Pancreas (tissue), 10 donors: ENCODE results near the gene THRSP. TPM values are rescaled to one million over a fixed set of nuclear protein-coding genes. Genes with fewer than 3 reads are reported as not detected.
"Not testable (repeated sequence)": the region's sequence is repeated elsewhere in the genome, so short reads cannot be mapped to it uniquely, and the experiment has no call there.

Source experiments
- ATAC-seq, 4 donors: fragments of 200-7000 bp; cut with Tn5 transposase; one replicate each; pipeline versions ENCODE4 v1.8.0 to v1.9.1; 2020; ENCODE audit warnings: mild to moderate bottlenecking in 4 of 4, moderate library complexity in 4 of 4
- DNase-seq, 6 donors: peaks; one replicate each; pipeline ENCODE4 v3.0.0-alpha.2; 2020
- FAIRE-seq: peaks from 2 replicates; lab custom pipeline; 2012; peaks lifted over from hg19 to GRCh38; lab: Jason Lieb, UNC
- H3K27ac ChIP-seq, 4 donors: fragments of 200-600 bp; sonication (generic); 1 replicate in 3 of 4; 2 replicates in 1 of 4; pipeline versions ENCODE4 v1.5.0 to v1.8.0; 2020
- H3K27me3 ChIP-seq, 4 donors: fragments of 200-600 bp; one replicate each; pipeline ENCODE4 v1.8.0; 2021
- H3K36me3 ChIP-seq, 3 donors: fragments of 200-600 bp; sonication (generic) in 1 of 3; one replicate each; pipeline versions ENCODE4 v1.5.0 to v1.8.0; 2020 to 2021
- H3K4me1 ChIP-seq, 3 donors: fragments of 200-600 bp; one replicate each; pipeline ENCODE4 v1.8.0; 2021
- H3K4me3 ChIP-seq, 4 donors: fragments of 200-600 bp; sonication (generic) in 2 of 4; one replicate each; pipeline versions ENCODE4 v1.5.0 to v1.8.0; 2020 to 2021
- H3K9me3 ChIP-seq, 4 donors: fragments of 200-600 bp; one replicate each; pipeline ENCODE4 v1.8.0; 2021
- WGBS, 2 donors: extraction: QIAGEN DNeasy Blood & Tissue Kit; methylation state at CpG; one replicate each; pipeline ENCODE4 v1.1.7; 2013; 5-methylcytosine and 5-hydroxymethylcytosine counted together
- intact Hi-C, 3 donors: fragments of 100-400 bp; cut with DNase I; formaldehyde crosslinking; loops; one replicate each; pipeline versions ENCODE4 v1.11.1 to v1.14.2; 2022
- polyA plus RNA-seq, 2 donors: library from polyadenylated mRNA; stranded (reverse); fragments of 200-250 nt; gene quantifications; one replicate each; pipeline ENCODE4 v1.2.3, GENCODE V29; 2013
- total RNA-seq, 6 donors: library from RNA; stranded (reverse); fragmentation: NEBNext Ultra II Directional in 4 of 6; extraction: Animal tissue kit (Norgen Biotek cat#: 25700) in 4 of 6; gene quantifications; one replicate each; pipeline versions ENCODE4 v1.2.1 to v1.2.4, GENCODE V29; 2021 to 2023
- TF ChIP-seq, protein P1 (sequence below), 4 donors: fragments of 200-600 bp; sonication (generic) in 3 of 4; IDR thresholded peaks; one replicate each; pipeline versions ENCODE4 v1.5.0 to v1.8.0; 2021; ENCODE audit warnings: antibody characterized with exemption in 4 of 4
- donor health status: healthy with polysubstance abuse.
- donor health status: DM: no; HTN: no; CAD: no; lungs with moderate emphysema.
- donor health status: DM: no; HTN: no; CAD: no.
- donor health status: control.
- donor health status: control.
- donor health status: Bipolar disorder and iron deficiency.
- donor health status: DM: yes; HTN: yes; CAD: no.
- donor health status: DM: no; HTN: no; CAD: no.
- donor health status: DM: no; HTN: no; CAD: no.
- donor health status: DM: yes; HTN: yes; CAD: no.

THRSP gene
- total and polyA plus RNA-seq, 8 donors = 0.63 to 9.2 (median 3.9) TPM; not detected in 4

DNA sequence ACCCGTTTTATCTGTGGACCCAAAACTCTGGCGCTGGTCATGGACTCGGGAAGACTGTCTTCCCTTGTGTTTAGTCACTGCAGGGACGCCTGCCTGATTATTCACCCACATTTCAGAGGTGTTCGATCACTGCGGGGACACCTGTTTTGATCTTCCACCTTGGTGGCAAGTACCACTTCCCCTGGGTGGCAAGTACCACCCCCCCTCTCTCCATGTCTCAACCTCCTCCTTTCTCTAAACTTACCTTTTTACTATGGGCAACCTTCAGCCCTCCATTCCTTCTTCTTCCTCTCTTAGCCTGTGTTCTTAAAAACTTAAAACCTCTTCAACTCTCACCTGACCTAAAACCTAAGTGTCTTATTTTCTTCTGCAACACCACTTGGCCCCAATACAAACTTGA lies 17.9 kb downstream of the THRSP start:
- TF ChIP-seq, protein P1, sequence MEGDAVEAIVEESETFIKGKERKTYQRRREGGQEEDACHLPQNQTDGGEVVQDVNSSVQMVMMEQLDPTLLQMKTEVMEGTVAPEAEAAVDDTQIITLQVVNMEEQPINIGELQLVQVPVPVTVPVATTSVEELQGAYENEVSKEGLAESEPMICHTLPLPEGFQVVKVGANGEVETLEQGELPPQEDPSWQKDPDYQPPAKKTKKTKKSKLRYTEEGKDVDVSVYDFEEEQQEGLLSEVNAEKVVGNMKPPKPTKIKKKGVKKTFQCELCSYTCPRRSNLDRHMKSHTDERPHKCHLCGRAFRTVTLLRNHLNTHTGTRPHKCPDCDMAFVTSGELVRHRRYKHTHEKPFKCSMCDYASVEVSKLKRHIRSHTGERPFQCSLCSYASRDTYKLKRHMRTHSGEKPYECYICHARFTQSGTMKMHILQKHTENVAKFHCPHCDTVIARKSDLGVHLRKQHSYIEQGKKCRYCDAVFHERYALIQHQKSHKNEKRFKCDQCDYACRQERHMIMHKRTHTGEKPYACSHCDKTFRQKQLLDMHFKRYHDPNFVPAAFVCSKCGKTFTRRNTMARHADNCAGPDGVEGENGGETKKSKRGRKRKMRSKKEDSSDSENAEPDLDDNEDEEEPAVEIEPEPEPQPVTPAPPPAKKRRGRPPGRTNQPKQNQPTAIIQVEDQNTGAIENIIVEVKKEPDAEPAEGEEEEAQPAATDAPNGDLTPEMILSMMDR (IDR thresholded peaks at IDR 0.05) = no peak
- H3K27me3 ChIP-seq = no peaks in the 10 kb centered on the region
- no peaks in the 10 kb centered on the region for H3K9me3 ChIP-seq
- no peak for FAIRE-seq
- no peak for DNase-seq
- no peak for ATAC-seq
- peaks cover 6 to 19% (median 8%) of the 10 kb centered on the region in 3 donors for H3K4me1 ChIP-seq
- no peak overlapping the region for H3K27ac ChIP-seq
- H3K4me3 ChIP-seq = no peak overlapping the region
- H3K36me3 ChIP-seq = no peaks in the 10 kb centered on the region
- 75 to 77% methylated on average over 6 of the region's 6 CpGs for WGBS, 2 donors
- intact Hi-C loops = no loop called here

DNA sequence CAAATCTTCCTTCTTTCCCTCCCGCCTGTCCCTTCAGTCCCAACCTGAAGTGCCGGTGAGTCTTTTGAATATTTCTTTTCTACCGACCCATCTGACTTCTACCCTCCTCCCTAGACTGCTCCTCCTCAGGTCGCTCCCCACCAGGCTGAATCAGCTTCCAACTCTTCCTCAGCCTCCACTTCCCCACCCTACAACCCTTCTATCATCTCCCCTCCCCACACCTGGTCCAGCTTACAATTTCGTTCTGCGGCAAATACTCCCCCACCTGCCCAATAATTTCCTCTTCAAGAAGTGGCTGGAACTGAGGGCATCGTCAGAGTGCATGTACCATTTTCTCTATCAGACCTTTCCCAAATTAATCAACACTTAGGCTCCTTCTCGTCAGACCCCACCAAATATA lies 18.5 kb downstream of the THRSP start:
- no peak for FAIRE-seq
- no peaks in the 10 kb centered on the region for H3K9me3 ChIP-seq
- TF ChIP-seq, protein P1 (IDR thresholded peaks at IDR 0.05) = no peak
- no peak for DNase-seq
- no peak overlapping the region for H3K4me3 ChIP-seq
- no peaks in the 10 kb centered on the region for H3K36me3 ChIP-seq
- H3K27me3 ChIP-seq = no peaks in the 10 kb centered on the region
- 78 to 81% methylated on average over 8 of the region's 8 CpGs for WGBS, 2 donors
- H3K27ac ChIP-seq = no peak overlapping the region
- H3K4me1 ChIP-seq = peaks cover 5 to 13% (median 8%) of the 10 kb centered on the region in 3 donors
- intact Hi-C loops = no loop called here
- no peak for ATAC-seq

DNA sequence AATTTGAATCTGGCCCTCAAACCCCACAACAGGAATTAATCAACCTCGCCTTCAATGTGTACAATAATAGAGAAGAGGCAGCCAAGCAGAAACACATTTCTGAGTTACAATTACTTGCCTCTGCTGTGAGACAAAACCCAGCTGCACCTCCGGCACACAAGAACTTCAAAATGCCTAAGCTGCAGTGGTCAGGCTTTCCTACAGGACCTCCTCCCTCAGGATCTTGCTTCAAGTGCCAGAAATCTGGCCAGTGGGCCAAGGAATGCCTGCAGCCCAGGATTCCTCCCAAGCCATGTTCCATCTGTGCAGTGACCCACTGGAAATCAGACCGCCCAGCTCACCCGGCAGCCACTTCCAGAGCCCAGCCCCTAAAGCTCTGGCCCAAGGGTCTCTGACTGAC lies 19.4 kb downstream of the THRSP start:
- ATAC-seq (no peak), DNase-seq (no peak), FAIRE-seq (no peak)
- WGBS, 2 donors = 74 to 85% methylated on average over 4 of the region's 4 CpGs
- intact Hi-C loops = no loop called here
- TF ChIP-seq, protein P1 (IDR thresholded peaks at IDR 0.05) = no peak
- no peaks in the 10 kb centered on the region for H3K36me3 ChIP-seq
- H3K4me3 ChIP-seq = no peak overlapping the region
- H3K9me3 ChIP-seq = no peaks in the 10 kb centered on the region
- no peak overlapping the region for H3K27ac ChIP-seq
- H3K4me1 ChIP-seq = peaks cover 0 to 4% (median 4%) of the 10 kb centered on the region in 3 donors
- no peaks in the 10 kb centered on the region for H3K27me3 ChIP-seq

DNA sequence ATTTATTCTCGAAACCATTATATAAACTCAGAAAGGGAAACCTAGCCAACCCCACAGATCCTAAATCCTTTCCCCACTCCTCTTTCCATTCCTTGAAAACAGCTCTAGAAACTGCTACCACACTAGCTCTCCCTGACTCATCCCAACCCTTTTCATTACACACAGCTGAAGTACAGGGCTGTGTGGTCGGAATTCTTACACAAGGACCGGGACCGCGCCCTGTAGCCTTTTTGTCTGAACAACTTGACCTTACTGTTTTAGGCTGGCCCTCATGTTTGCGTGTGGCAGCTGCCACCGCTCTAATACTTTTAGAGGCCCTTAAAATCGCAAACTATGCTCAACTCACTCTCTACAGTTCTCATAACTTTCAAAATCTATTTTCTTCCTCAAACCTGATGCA lies 20.8 kb downstream of the THRSP start:
- FAIRE-seq = not testable (repeated sequence)

DNA sequence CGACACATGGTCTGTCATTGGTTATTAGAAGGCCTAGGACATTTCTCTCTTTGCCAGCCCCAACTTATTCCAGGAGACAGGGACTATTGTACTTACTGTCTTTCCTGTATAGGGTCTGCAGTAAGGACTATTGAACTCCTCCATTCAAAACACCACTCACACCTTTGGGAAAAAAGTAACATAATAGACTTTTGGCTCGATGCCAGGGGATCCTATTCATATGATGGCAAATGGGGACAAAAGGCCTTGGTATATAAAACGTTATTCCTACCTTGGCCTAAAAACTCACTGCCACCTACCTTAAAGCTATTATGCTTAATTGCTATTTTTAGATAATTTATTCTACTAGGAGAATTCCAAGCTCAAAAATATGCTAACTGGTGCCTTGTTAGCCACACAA lies 22.3 kb downstream of the THRSP start:
- intact Hi-C loops = no loop called here
- Histone ChIP-seq H3K36me3 (no peaks in the 10 kb centered on the region), H3K9me3 (no peaks in the 10 kb centered on the region), H3K27ac (no peak overlapping the region), H3K4me1 (no peaks in the 10 kb centered on the region), H3K27me3 (no peaks in the 10 kb centered on the region), H3K4me3 (no peak overlapping the region)
- FAIRE-seq (no peak), DNase-seq (no peak), ATAC-seq (no peak)
- WGBS, 2 donors = 41 to 44% methylated on average over 3 of the region's 3 CpGs
- TF ChIP-seq, protein P1 (IDR thresholded peaks at IDR 0.05) = no peak

More for the DNA sequence above, 20.8 kb downstream of the THRSP start:
- ATAC-seq, H3K4me3 ChIP-seq, H3K4me1 ChIP-seq, DNase-seq, H3K27me3 ChIP-seq, intact Hi-C loops, H3K9me3 ChIP-seq, H3K27ac ChIP-seq, H3K36me3 ChIP-seq: not testable (repeated sequence)
- 88 to 93% methylated on average over 8 of the region's 8 CpGs for WGBS, 2 donors

DNA sequence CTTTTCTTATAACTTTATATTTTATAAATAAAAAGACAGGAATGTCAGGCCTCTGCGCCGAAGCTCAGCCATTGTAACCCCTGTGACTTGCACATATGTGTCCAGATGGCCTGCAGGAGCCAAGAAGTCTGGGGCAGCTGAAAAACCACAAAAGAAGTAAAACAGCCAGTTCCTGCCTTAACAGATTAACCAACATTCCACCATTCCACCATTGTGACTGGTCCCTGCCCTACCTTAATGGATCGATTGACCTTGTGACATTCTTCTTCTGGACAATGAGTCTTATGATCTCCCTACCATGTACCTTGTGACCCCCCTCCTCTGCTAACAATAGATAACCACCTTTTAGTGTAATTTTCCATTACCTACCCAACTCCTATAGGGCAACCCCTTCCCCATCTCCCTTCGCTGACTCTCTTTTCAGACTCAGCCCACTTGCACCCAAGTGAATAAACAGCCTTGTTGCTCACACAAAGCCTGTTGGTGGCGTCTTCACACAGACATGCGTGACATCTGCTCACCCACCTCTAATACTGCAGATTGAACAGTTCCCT lies 22.9 kb downstream of the THRSP start:
- H3K27me3 ChIP-seq, intact Hi-C loops: not testable (repeated sequence)

More for the DNA sequence above, 22.9 kb downstream of the THRSP start:
- DNase-seq, ATAC-seq, H3K36me3 ChIP-seq, H3K9me3 ChIP-seq, FAIRE-seq, H3K27ac ChIP-seq, H3K4me1 ChIP-seq, H3K4me3 ChIP-seq: not testable (repeated sequence)
- 92 to 93% methylated on average over 6 of the region's 6 CpGs for WGBS, 2 donors
